ENCODE results near the gene S100A4. TPM values are rescaled to one million over a fixed set of nuclear protein-coding genes. Genes with fewer than 3 reads are reported as not detected.

The S100A4 gene
- total and polyA plus RNA-seq, 2 experiments from 2014 or later: 14.2 to 36.0 TPM

DNA sequence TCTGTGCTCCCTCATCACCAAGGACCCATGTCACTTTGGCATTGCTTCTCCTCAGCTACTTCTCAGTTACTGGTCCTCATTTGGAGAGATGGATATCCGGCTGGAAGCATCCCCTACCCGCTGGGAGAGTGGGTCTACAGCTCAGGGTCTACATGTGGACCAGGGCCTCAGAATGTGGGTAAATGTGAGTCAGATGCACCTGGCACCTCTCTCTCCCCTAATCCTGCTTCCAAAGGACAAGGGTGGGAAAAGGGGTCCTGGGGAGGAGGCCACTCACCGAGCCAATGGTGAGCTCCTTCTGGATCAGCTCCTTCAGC is 10.7 kb downstream of the S100A4 start (continued):
- TF ChIP-seq, protein P1, sequence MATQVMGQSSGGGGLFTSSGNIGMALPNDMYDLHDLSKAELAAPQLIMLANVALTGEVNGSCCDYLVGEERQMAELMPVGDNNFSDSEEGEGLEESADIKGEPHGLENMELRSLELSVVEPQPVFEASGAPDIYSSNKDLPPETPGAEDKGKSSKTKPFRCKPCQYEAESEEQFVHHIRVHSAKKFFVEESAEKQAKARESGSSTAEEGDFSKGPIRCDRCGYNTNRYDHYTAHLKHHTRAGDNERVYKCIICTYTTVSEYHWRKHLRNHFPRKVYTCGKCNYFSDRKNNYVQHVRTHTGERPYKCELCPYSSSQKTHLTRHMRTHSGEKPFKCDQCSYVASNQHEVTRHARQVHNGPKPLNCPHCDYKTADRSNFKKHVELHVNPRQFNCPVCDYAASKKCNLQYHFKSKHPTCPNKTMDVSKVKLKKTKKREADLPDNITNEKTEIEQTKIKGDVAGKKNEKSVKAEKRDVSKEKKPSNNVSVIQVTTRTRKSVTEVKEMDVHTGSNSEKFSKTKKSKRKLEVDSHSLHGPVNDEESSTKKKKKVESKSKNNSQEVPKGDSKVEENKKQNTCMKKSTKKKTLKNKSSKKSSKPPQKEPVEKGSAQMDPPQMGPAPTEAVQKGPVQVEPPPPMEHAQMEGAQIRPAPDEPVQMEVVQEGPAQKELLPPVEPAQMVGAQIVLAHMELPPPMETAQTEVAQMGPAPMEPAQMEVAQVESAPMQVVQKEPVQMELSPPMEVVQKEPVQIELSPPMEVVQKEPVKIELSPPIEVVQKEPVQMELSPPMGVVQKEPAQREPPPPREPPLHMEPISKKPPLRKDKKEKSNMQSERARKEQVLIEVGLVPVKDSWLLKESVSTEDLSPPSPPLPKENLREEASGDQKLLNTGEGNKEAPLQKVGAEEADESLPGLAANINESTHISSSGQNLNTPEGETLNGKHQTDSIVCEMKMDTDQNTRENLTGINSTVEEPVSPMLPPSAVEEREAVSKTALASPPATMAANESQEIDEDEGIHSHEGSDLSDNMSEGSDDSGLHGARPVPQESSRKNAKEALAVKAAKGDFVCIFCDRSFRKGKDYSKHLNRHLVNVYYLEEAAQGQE (IDR thresholded peaks at IDR 0.05; ENCODE audit: unreplicated experiment): no peak
- no peak for TF ChIP-seq ZNF114 (CRISPR knock-in tag; IDR thresholded peaks at IDR 0.05)

- no peaks in the 10 kb centered on the region for H3K9me3 Mint-ChIP-seq
- no peaks in the 10 kb centered on the region for H4K20me1 ChIP-seq (replicated peaks; ENCODE audit: insufficient read depth)
- H3K27ac ChIP-seq (ENCODE audit: low read depth): no peak overlapping the region
- peaks cover 16% of the 10 kb centered on the region; the same call in 1 of the 2 replicates for H3F3A ChIP-seq (replicated peaks; ENCODE audit: low read depth)
- TF ChIP-seq JUNB (IDR thresholded peaks at IDR 0.05; ENCODE audit: unreplicated experiment): no peak
- no peak for TF ChIP-seq CTCF (conservative IDR thresholded peaks at IDR 0.05; ENCODE audit: low read depth in 2 of 2)
- no peak for TF ChIP-seq EZH2 (IDR thresholded peaks at IDR 0.05; ENCODE audit: low read depth, unreplicated experiment)
- TF ChIP-seq NANOG (IDR thresholded peaks at IDR 0.05; ENCODE audit: borderline replicate concordance): no peak
- TF ChIP-seq STAT1 (IDR thresholded peaks at IDR 0.05; ENCODE audit: unreplicated experiment): no peak
- TF ChIP-seq, protein P2, sequence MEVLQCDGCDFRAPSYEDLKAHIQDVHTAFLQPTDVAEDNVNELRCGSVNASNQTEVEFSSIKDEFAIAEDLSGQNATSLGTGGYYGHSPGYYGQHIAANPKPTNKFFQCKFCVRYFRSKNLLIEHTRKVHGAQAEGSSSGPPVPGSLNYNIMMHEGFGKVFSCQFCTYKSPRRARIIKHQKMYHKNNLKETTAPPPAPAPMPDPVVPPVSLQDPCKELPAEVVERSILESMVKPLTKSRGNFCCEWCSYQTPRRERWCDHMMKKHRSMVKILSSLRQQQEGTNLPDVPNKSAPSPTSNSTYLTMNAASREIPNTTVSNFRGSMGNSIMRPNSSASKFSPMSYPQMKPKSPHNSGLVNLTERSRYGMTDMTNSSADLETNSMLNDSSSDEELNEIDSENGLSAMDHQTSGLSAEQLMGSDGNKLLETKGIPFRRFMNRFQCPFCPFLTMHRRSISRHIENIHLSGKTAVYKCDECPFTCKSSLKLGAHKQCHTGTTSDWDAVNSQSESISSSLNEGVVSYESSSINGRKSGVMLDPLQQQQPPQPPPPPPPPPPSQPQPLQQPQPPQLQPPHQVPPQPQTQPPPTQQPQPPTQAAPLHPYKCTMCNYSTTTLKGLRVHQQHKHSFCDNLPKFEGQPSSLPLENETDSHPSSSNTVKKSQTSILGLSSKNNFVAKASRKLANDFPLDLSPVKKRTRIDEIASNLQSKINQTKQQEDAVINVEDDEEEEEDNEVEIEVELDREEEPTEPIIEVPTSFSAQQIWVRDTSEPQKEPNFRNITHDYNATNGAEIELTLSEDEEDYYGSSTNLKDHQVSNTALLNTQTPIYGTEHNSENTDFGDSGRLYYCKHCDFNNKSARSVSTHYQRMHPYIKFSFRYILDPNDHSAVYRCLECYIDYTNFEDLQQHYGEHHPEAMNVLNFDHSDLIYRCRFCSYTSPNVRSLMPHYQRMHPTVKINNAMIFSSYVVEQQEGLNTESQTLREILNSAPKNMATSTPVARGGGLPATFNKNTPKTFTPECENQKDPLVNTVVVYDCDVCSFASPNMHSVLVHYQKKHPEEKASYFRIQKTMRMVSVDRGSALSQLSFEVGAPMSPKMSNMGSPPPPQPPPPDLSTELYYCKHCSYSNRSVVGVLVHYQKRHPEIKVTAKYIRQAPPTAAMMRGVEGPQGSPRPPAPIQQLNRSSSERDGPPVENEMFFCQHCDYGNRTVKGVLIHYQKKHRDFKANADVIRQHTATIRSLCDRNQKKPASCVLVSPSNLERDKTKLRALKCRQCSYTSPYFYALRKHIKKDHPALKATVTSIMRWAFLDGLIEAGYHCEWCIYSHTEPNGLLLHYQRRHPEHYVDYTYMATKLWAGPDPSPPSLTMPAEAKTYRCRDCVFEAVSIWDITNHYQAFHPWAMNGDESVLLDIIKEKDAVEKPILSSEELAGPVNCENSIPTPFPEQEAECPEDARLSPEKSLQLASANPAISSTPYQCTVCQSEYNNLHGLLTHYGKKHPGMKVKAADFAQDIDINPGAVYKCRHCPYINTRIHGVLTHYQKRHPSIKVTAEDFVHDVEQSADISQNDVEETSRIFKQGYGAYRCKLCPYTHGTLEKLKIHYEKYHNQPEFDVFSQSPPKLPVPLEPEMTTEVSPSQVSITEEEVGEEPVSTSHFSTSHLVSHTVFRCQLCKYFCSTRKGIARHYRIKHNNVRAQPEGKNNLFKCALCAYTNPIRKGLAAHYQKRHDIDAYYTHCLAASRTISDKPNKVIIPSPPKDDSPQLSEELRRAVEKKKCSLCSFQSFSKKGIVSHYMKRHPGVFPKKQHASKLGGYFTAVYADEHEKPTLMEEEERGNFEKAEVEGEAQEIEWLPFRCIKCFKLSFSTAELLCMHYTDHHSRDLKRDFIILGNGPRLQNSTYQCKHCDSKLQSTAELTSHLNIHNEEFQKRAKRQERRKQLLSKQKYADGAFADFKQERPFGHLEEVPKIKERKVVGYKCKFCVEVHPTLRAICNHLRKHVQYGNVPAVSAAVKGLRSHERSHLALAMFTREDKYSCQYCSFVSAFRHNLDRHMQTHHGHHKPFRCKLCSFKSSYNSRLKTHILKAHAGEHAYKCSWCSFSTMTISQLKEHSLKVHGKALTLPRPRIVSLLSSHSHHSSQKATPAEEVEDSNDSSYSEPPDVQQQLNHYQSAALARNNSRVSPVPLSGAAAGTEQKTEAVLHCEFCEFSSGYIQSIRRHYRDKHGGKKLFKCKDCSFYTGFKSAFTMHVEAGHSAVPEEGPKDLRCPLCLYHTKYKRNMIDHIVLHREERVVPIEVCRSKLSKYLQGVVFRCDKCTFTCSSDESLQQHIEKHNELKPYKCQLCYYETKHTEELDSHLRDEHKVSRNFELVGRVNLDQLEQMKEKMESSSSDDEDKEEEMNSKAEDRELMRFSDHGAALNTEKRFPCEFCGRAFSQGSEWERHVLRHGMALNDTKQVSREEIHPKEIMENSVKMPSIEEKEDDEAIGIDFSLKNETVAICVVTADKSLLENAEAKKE (CRISPR knock-in tag; IDR thresholded peaks at IDR 0.05): no peak
- H3K36me3 ChIP-seq (ENCODE audit: insufficient read depth): no peaks in the 10 kb centered on the region
- peaks cover 43% of the 10 kb centered on the region for H3K4me1 Mint-ChIP-seq
- ATAC-seq (no peak), DNase-seq (ENCODE audit: low spot score) (no peak)
- H3K27me3 ChIP-seq (ENCODE audit: insufficient read depth): peaks cover 32% of the 10 kb centered on the region
- peaks cover 37% of the 10 kb centered on the region for H3K4me1 ChIP-seq (ENCODE audit: insufficient read depth)
- H2AFZ ChIP-seq: no peak overlapping the region
- H3K4me3 Mint-ChIP-seq: peak overlapping the region; percentile 73; the same call in 1 of the 3 replicates
- H3K27ac Mint-ChIP-seq: no peak overlapping the region
- H3K4me3 ChIP-seq: no peak overlapping the region
- peak overlapping the region; percentile 78; the same call in 1 of the 2 replicates for H3K4me2 ChIP-seq
- H3K27me3 Mint-ChIP-seq (ENCODE audit: insufficient read depth, low read depth, poor library complexity): peaks cover 35% of the 10 kb centered on the region
- H3K36me3 Mint-ChIP-seq (ENCODE audit: low read depth): no peaks in the 10 kb centered on the region; the same call in 2 of the 3 replicates
- no peaks in the 10 kb centered on the region for H3K79me2 ChIP-seq (replicated peaks; ENCODE audit: insufficient read depth)
- H3K9me2 ChIP-seq (ENCODE audit: insufficient read depth): no peaks in the 10 kb centered on the region
These were observed 11.2 kb downstream of the S100A4 start for GRCh38 chr1:153534226-153534924.

Data from GM23338 (cell line).